Measurements from ENCODE around the gene KHDRBS2.

The KHDRBS2 gene

DNA sequence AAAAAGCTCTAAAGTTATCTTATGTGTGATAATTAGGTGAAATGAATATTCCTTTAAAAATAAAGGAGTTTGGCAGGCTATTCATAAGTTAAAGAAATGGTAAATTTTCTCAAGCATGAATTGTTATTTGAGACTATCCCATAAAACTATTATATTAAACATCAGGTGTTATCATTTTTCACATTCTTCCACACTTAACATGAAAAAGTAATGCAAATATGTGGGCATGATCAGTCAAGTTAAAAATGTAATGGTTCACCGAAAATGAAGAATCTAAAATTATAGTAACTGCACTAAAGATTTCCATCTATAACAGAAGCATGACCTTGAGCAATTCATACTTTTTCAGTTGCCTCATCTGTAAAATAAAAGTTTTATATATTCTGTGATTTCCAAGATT is 110.8 kb downstream of the KHDRBS2 start:
- no peak for DNase-seq (ENCODE audit: low read depth, low spot score)

- no peak for DNase-seq (ENCODE audit: low read depth, low spot score)
Measured at GRCh38 chr6:62174548-62174947, 111.5 kb downstream of the KHDRBS2 start.

DNA sequence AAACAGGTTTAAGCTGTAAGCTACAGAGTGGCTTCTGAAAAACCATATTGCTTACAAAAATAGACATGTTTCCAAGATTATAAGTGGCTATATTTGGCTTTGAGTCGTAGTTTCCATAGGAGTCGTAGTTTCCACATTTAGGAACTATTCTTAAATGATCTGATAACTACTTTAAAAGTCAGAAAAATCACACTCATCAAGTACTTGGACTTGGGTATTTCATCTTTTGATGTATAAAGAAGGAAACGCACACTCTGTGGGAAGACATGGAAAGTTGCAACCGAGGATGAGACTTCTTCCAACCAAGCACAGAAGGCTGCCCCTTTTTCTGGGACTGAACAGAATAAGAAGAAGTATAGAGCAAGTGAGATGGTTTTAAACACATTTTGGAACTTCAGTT is 118.3 kb downstream of the KHDRBS2 start:
- no peak for DNase-seq (ENCODE audit: low read depth, low spot score)

- no peak for DNase-seq (ENCODE audit: low read depth, low spot score)
Measured at GRCh38 chr6:62162858-62163257, 123.2 kb downstream of the KHDRBS2 start.

- DNase-seq (ENCODE audit: low read depth, low spot score), result no peak
Measured at GRCh38 chr6:62152796-62153195, 133.2 kb downstream of the KHDRBS2 start.

DNA sequence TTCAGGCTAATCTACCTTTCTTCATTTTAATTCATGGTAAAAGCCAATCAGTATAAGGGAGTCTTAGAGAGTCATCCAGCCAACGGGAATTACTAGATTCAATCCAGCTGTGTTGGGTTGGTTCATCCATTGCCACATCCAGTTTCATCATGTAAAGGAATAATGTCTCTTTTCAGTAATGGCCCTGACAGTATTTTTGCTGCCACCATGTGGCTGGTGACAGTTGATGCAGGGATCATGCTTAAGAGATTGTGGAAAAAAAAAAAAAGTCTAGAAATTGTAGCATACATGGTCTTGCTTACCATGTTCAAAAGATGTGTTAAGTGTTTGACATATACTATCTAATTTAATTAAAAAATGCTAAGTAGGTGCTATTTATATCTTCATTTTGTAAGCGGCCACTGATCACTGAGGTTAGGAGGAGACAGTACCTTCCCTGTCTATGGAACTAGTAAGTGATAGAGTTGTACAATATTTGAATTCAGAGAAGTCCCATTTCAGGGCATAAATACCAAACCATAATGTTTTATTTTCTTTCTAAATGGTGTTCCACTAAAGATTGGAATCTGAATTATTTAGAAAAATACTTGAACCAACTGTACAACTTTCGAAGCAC is 135.9 kb downstream of the KHDRBS2 start:
- DNase-seq (ENCODE audit: low read depth, low spot score), result no peak

DNA sequence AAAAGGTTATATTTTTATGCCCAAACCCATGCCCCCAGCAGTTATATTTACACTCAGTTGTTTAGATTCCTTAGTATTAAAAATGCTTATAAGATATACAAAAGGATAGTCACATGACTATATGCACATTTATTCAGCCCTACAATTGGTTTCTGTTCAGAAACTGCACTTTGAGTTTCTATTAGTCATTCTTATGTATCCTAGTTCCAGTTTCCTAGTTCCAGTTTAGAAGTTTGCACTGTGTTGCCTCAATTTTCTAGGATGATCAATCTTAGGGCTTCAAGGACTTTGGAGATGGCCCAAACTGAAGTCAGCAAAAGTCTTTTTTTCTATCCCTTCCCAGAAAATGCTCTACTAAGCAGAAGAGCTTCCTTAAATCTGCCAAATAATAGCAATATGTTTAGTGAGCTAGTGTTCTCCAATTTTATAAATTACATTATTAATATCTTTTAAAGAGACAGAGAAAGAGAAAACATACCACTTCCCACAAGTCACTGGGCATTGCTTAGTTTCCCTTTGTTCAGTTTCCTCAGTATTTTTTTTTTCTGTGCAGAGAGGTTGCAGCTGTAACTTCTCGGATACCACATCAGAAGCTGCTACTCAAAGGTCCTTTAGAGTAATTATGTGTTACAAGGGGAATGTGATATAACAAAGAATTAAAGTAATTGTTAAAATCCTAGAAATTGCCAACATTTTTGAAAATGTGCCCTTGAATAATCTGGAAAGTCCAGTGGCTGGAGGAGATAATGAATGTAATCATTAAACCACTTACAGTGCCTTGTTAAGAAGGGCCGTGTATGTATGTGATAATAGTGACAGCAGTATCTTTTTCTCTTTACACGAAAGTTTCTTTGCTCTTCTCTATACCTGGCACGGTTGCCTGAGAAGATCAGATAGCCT is 138.8 kb downstream of the KHDRBS2 start:
- DNase-seq (ENCODE audit: low read depth, low spot score), result no peak

DNA sequence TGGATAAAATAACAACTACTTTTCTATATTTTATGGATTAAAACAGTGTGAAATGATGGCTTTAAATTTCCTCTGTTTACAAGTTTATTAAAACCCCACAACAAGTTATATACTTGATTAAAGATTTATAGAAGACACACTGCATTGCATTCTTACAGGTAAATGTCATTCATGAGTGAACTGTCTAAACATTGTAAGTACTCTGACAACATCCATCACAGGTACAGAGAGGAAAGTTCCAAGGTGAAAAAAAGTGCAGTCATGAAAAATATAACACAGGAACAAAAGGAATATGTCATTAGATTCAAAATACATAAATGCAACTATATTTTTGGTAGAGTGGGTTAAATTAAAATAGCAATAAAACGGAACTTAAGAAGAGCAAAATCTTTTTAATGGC is 156.9 kb downstream of the KHDRBS2 start:
- no peak for DNase-seq (ENCODE audit: low read depth, low spot score)

GRCh38 chr6:62119401-62119800 is 166.6 kb downstream of the KHDRBS2 start:
- no peak for DNase-seq (ENCODE audit: low read depth, low spot score)

- no peak for DNase-seq (ENCODE audit: low read depth, low spot score)
Measured at GRCh38 chr6:62103186-62103859, 182.7 kb downstream of the KHDRBS2 start.

- DNase-seq (ENCODE audit: low read depth, low spot score), result no peak
Measured at GRCh38 chr6:62102387-62102786, 183.6 kb downstream of the KHDRBS2 start.

DNA sequence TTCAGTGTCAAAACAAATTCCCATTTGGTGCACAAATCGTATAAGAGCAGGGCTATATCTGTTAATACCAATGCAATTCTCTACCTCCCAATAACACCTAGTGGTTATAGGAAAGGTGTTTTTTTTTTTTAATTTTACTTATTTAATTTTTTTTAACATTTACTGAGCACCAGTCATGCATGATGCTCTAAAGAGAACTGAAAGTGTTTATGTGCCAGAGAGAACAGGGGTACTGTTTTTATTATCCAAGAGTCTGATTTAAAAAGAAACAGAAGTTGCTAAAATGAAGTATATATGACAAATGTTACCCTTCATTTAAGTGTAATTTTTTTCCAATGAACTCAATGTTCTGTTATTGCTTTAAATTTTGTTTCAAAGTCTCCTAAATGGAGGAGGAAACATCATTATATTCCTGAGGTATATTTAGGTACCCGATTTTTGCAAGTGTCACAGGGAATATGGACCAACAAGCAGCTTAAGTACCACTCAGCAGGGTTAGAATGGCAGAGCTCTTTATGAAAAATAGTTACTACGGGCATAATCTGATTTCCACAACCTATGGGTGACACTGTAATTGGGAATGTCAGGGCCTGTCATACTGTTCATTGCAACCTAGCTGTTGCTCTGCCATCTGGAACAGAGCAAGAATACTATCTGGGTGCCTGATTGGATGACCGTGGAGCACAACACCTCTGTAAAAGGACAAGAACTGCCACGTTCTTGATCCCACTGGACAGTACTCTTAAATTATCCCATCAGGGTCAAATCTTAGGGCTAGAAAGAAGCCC is 195.4 kb downstream of the KHDRBS2 start:
- DNase-seq (ENCODE audit: low read depth, low spot score), result no peak

GRCh38 chr6:62089781-62090180 is 196.2 kb downstream of the KHDRBS2 start:
- no peak for DNase-seq (ENCODE audit: low read depth, low spot score)

DNA sequence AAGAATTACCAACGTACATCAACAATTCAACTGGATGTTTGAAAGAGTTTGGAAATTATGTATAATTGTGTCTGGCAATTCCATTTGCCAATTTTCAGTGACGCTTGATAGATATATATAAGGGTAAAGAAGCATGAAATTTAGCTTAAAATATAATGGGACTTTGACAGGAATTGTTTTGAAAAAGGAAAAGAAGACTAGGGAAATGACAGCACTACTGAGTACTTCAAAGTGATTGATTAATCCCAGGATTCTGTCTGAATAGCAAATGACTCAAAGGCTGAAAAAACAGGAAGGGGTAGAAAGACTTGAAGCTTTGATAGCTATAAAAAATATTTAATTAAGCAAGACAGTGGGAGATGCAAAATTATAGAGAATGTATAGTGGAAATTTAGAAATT is 200.0 kb downstream of the KHDRBS2 start:
- DNase-seq (ENCODE audit: low read depth, low spot score), result no peak

- no peak for DNase-seq (ENCODE audit: low read depth, low spot score)
Measured at GRCh38 chr6:62075869-62076268, 210.2 kb downstream of the KHDRBS2 start.

GRCh38 chr6:62059901-62060300 is 226.1 kb downstream of the KHDRBS2 start:
- DNase-seq (ENCODE audit: low read depth, low spot score), result no peak

DNA sequence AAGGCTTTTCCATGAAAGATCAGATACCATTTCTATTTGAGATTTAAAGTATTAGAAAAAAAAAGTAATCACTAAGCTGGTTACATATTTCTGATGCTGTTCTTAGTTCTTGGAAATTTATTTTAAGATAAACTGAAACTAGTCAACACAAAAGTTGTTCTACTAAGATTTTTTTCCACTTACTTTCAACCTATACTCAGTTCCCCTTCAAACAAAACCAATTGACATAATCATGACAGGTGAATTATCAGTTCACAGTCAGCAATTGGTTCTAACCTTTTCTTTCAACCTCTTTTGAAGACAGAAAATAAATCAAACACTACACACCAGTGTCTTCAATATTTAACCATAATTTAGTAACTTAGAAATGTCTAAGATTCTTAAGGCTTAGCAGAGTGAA is 228.7 kb downstream of the KHDRBS2 start:
- DNase-seq (ENCODE audit: low read depth, low spot score), result no peak

- no peak for DNase-seq (ENCODE audit: low read depth, low spot score)
Measured at GRCh38 chr6:62045502-62045901, 240.5 kb downstream of the KHDRBS2 start.

GRCh38 chr6:62043084-62043483 is 242.9 kb downstream of the KHDRBS2 start:
- DNase-seq (ENCODE audit: low read depth, low spot score), result no peak

- no peak for DNase-seq (ENCODE audit: low read depth, low spot score)
Measured at GRCh38 chr6:62042429-62042828, 243.6 kb downstream of the KHDRBS2 start.

- DNase-seq (ENCODE audit: low read depth, low spot score), result no peak
Measured at GRCh38 chr6:62039605-62040004, 246.4 kb downstream of the KHDRBS2 start.

DNA sequence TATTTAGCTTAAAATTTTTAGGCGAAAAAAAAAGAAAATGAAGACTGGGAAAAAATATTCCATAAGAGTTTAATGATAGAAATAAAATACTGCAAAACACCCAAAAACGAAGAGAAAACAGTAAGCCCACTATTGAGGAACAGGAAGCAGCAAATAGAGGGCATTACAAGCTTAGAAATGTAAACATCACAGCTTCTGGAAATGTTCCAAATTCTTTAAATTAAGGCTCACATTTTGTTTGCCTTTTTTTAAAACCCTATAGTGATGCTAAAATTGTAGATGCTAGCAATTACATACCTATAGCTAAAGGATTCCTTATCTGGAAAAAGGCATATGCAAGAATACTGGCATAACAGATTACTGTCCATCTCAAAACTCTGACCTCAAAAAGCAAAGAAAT is 248.6 kb downstream of the KHDRBS2 start:
- no peak for DNase-seq (ENCODE audit: low read depth, low spot score)
